Transverse colon (tissue), 4 donors: ENCODE results near the gene NPAS3. TPM values are rescaled to one million over a fixed set of nuclear protein-coding genes. Genes with fewer than 3 reads are reported as not detected.

Experiments
- DNase-seq: peaks from one replicate; pipeline ENCODE4 v3.0.0-alpha.2; 2019
- H3K27ac ChIP-seq, 4 donors: fragments of 200-600 bp; sonication (generic); 2 replicates each; pipeline ENCODE4 v1.5.1; 2016 to 2018; ENCODE audit warnings: inconsistent platforms in 4 of 4
- H3K27me3 ChIP-seq: fragments of 200-600 bp; sonication (generic); 2 replicates; pipeline ENCODE4 v1.5.1; 2017; ENCODE audit warnings: inconsistent platforms
- H3K36me3 ChIP-seq, 4 donors: fragments of 200-600 bp; sonication (generic); 2 replicates each; pipeline ENCODE4 v1.5.1; 2017 to 2019; ENCODE audit warnings: inconsistent platforms in 4 of 4
- H3K4me1 ChIP-seq, 4 donors: fragments of 200-600 bp; sonication (generic); 2 replicates each; pipeline ENCODE4 v1.5.1; 2017 to 2020; ENCODE audit warnings: inconsistent platforms in 4 of 4
- H3K4me3 ChIP-seq, 4 donors: fragments of 200-600 bp; sonication (generic); 1 replicate in 1 of 4; 2 replicates in 3 of 4; pipeline versions ENCODE4 v1.5.1 to v1.6.1; 2017 to 2019; ENCODE audit warnings: inconsistent platforms in 4 of 4
- H3K9me3 ChIP-seq, 2 donors: fragments of 200-600 bp; sonication (generic); 2 replicates each; pipeline ENCODE4 v1.5.1; 2017 to 2019; ENCODE audit warnings: inconsistent platforms in 2 of 2
- CTCF ChIP-seq, 5 experiments: fragments of 200-600 bp in 3 of 5; fragments of 450-650 bp in 2 of 5; sonication (generic) in 3 of 5; IDR thresholded peaks; 1 replicate in 2 of 5; 2 replicates in 3 of 5; pipeline ENCODE4 v1.5.1; 2016 to 2017; ENCODE audit warnings: antibody characterized with exemption in 5 of 5, inconsistent platforms in 3 of 5, mild to moderate bottlenecking in 2 of 5, moderate library complexity in 1 of 5
- EP300 ChIP-seq: sonication (generic); formaldehyde crosslinking; IDR thresholded peaks from one replicate; pipeline ENCODE4 v1.6.1; 2017; ENCODE audit warnings: antibody characterized with exemption, low read depth
- POLR2A ChIP-seq: fragments of 450-650 bp; IDR thresholded peaks from one replicate; pipeline ENCODE4 v1.6.1; 2016; ENCODE audit warnings: antibody characterized with exemption, mild to moderate bottlenecking, moderate library complexity
- POLR2AphosphoS5 ChIP-seq, 3 donors: sonication (generic); formaldehyde crosslinking; IDR thresholded peaks; one replicate each; pipeline ENCODE4 v1.6.1; 2016; ENCODE audit warnings: antibody characterized with exemption in 3 of 3
- WGBS, 2 donors: methylation state at CpG; one replicate each; pipeline ENCODE4 v1.1.5; 2018; ENCODE audit warnings: low coverage in 1 of 2; 5-methylcytosine and 5-hydroxymethylcytosine counted together
- in situ Hi-C, 4 donors: fragments of 200-750 bp; cut with MboI; loops; one replicate each; pipeline versions ENCODE4 v1.15.0 to v1.15.1; 2017; ENCODE audit warnings: low sequenced_read_pairs in 3 of 4, low pct_ligation_motif_present in 1 of 4, low pct_unique_long_range_greater_than_20kb in 1 of 4
- intact Hi-C: fragments of 100-400 bp; cut with DNase I; formaldehyde crosslinking; loops from one replicate; pipeline ENCODE4 v1.15.1; 2023; ENCODE audit warnings: low total_unique reads
- total RNA-seq, 4 donors: library from RNA; depleted of rRNA; stranded (reverse); fragments of >200 nt; gene quantifications; one replicate each; pipeline ENCODE4 v1.1.0, GENCODE V29; 2016

NPAS3 gene
- total RNA-seq, 4 donors from 2014 or later = 0.96 to 6.4 (median 1.8) TPM

- in situ Hi-C loops = no loop called here
These were observed 175.7 kb downstream of the NPAS3 start for GRCh38 chr14:33114331-33114730.

GRCh38 chr14:33118668-33119067 is 180.0 kb downstream of the NPAS3 start:
- no peaks in the 10 kb centered on the region for H3K9me3 ChIP-seq
- WGBS, 2 donors = 19 to 50% methylated on average over 1 of the region's 1 CpG
- H3K27ac ChIP-seq = no peak overlapping the region
- intact Hi-C loops = loop anchor here (1.0 kb wide), 1 partner anchor 11 kb away; no protein-coding TSS in a partner anchor
- H3K4me3 ChIP-seq = no peak overlapping the region
- H3K27me3 ChIP-seq = no peaks in the 10 kb centered on the region
- no peak for DNase-seq
- H3K36me3 ChIP-seq = no peaks in the 10 kb centered on the region
- in situ Hi-C loops = no loop called here
- TF ChIP-seq EP300 (no peak), POLR2AphosphoS5 (IDR thresholded peaks at IDR 0.05) (no peak), CTCF (IDR thresholded peaks at IDR 0.05) (no peak), POLR2A (no peak)
- H3K4me1 ChIP-seq = peaks cover 0 to 5% (median 2%) of the 10 kb centered on the region in 4 donors

More at GRCh38 chr14:33114331-33114730, 175.7 kb downstream of the NPAS3 start:
- no peak overlapping the region for H3K4me3 ChIP-seq
- DNase-seq = no peak
- H3K36me3 ChIP-seq = no peaks in the 10 kb centered on the region
- 66 to 75% methylated on average over 2 to 3 of the region's 3 CpGs for WGBS, 2 donors
- TF ChIP-seq CTCF (IDR thresholded peaks at IDR 0.05) (no peak), EP300 (no peak), POLR2AphosphoS5 (IDR thresholded peaks at IDR 0.05) (no peak), POLR2A (no peak)
- H3K9me3 ChIP-seq = no peaks in the 10 kb centered on the region
- H3K27ac ChIP-seq = no peak overlapping the region
- no peaks in the 10 kb centered on the region for H3K27me3 ChIP-seq
- peaks cover 0 to 5% (median 2%) of the 10 kb centered on the region in 4 donors for H3K4me1 ChIP-seq
- intact Hi-C loops = no loop called here

GRCh38 chr14:33120341-33120740 is 181.7 kb downstream of the NPAS3 start:
- in situ Hi-C loops (no loop called here), intact Hi-C loops (no loop called here)
- Histone ChIP-seq H3K36me3 (no peaks in the 10 kb centered on the region), H3K9me3 (no peaks in the 10 kb centered on the region), H3K27me3 (no peaks in the 10 kb centered on the region), H3K4me1 (peaks cover 0 to 5% (median 2%) of the 10 kb centered on the region in 4 donors), H3K4me3 (no peak overlapping the region), H3K27ac (no peak overlapping the region)
- no peak for TF ChIP-seq CTCF (IDR thresholded peaks at IDR 0.05)
- TF ChIP-seq POLR2A = no peak
- TF ChIP-seq POLR2AphosphoS5 (IDR thresholded peaks at IDR 0.05) = no peak
- TF ChIP-seq EP300 = no peak
- WGBS, 2 donors = 81 to 94% methylated on average over 3 of the region's 3 CpGs
- DNase-seq = no peak

- WGBS, 2 donors = 59 to 63% methylated on average over 4 of the region's 4 CpGs
- Histone ChIP-seq H3K4me1 (peaks cover 0 to 5% (median 2%) of the 10 kb centered on the region in 4 donors), H3K36me3 (no peaks in the 10 kb centered on the region), H3K9me3 (no peaks in the 10 kb centered on the region), H3K27me3 (no peaks in the 10 kb centered on the region), H3K27ac (no peak overlapping the region), H3K4me3 (no peak overlapping the region)
- DNase-seq = no peak
- intact Hi-C loops (no loop called here), in situ Hi-C loops (no loop called here)
- no peak for TF ChIP-seq POLR2A
- peak in 1 of 3 donors; percentile 28 for TF ChIP-seq POLR2AphosphoS5 (IDR thresholded peaks at IDR 0.05)
These were observed 182.3 kb downstream of the NPAS3 start for GRCh38 chr14:33120966-33121365.

GRCh38 chr14:33123281-33123680 is 184.6 kb downstream of the NPAS3 start:
- in situ Hi-C loops = no loop called here
- no peak for DNase-seq
- TF ChIP-seq CTCF (IDR thresholded peaks at IDR 0.05) = no peak
- TF ChIP-seq EP300 = no peak
- no peak for TF ChIP-seq POLR2A
- no peak for TF ChIP-seq POLR2AphosphoS5 (IDR thresholded peaks at IDR 0.05)

More at GRCh38 chr14:33123281-33123680, 184.6 kb downstream of the NPAS3 start:
- Histone ChIP-seq H3K27me3 (no peaks in the 10 kb centered on the region), H3K4me3 (no peak overlapping the region), H3K4me1 (peaks cover 0 to 5% (median 2%) of the 10 kb centered on the region in 4 donors), H3K36me3 (no peaks in the 10 kb centered on the region), H3K9me3 (no peaks in the 10 kb centered on the region), H3K27ac (no peak overlapping the region)
- intact Hi-C loops = no loop called here
- 67 to 91% methylated on average over 1 to 2 of the region's 2 CpGs for WGBS, 2 donors
